HepG2 (cell line): ENCODE measurements around the gene ADARB1. TPM values are rescaled to one million over a fixed set of nuclear protein-coding genes. Genes with fewer than 3 reads are reported as not detected.

Source experiments
- ATAC-seq: fragments of 200-7000 bp; cut with Tn5 transposase; 3 replicates; pipeline ENCODE4 v1.9.1; 2020; ENCODE audit warnings: mild to moderate bottlenecking, moderate library complexity
- BruUV-seq: library from RNA; stranded (reverse); fragments of 400-500 nt; replicated peaks from 2 replicates; lab custom pipeline; 2021; lab: Mats Ljungman, UMichigan
- CTCF ChIA-PET: fragments of 300-600 bp; formaldehyde crosslinking; extraction: SDS; loops from one replicate; lab custom pipeline; 2021; ENCODE audit warnings: low total read pairs, inconsistent platforms, low intra/inter-chr PET ratio; lab: Yijun Ruan, JAX
- POLR2A ChIA-PET: fragments of 350-600 bp; sonication (Branson Sonifier 250); formaldehyde crosslinking; loops from one replicate; lab custom pipeline; 2020; ENCODE audit warnings: antibody characterized with exemption, inconsistent platforms; lab: Yijun Ruan, JAX
- DNase-seq: peaks from one replicate; pipeline ENCODE4 v3.0.0-alpha.2; 2015; ENCODE audit warnings: low spot score
- FAIRE-seq: peaks from 3 replicates; lab custom pipeline; 2011; peaks lifted over from hg19 to GRCh38; lab: Jason Lieb, UNC
- H2AFZ ChIP-seq: one replicate; pipeline ENCODE4 v1.6.1; 2011; ENCODE audit warnings: low read length, inconsistent platforms
- H3K27ac ChIP-seq: fragments of 300-600 bp; 3 replicates; pipeline ENCODE4 v1.8.0; 2011; ENCODE audit warnings: mixed run types, mild to moderate bottlenecking, mixed read lengths, low read length, inconsistent platforms; ENCODE audit not compliant: insufficient read depth; ENCODE audit errors: extremely low read length
- H3K27me3 ChIP-seq, 2 experiments: fragments of 200-600 bp in 1 of 2; 2 replicates in 1 of 2; 3 replicates in 1 of 2; pipeline versions ENCODE4 v1.6.0 to v1.8.0; 2011; ENCODE audit warnings: low read length in 2 of 2, mild to moderate bottlenecking in 2 of 2, moderate library complexity in 2 of 2, inconsistent platforms in 1 of 2; ENCODE audit not compliant: insufficient read depth in 2 of 2, control insufficient read depth in 1 of 2
- H3K36me3 ChIP-seq, 2 experiments: fragments of 200-600 bp in 1 of 2; replicated peaks in 1 of 2; 2 replicates in 1 of 2; 3 replicates in 1 of 2; pipeline versions ENCODE4 v1.5.1 to v1.8.0; 2011; ENCODE audit warnings: low read length in 2 of 2, inconsistent platforms in 1 of 2; ENCODE audit not compliant: insufficient read depth in 2 of 2, control insufficient read depth in 1 of 2
- H3K4me1 ChIP-seq: 2 replicates; pipeline ENCODE4 v1.5.1; 2012; ENCODE audit warnings: low read length, inconsistent platforms; ENCODE audit not compliant: insufficient read depth
- H3K4me2 ChIP-seq: 2 replicates; pipeline ENCODE4 v1.6.0; 2011; ENCODE audit warnings: low read depth, low read length, inconsistent platforms
- H3K4me3 ChIP-seq, 3 experiments: fragments of 200-600 bp in 1 of 3; sonication (generic), shearing (Covaris generic) in 1 of 3; replicated peaks in 1 of 3; 2 replicates each; pipeline ENCODE4 v1.5.1; 2011 to 2016; ENCODE audit warnings: low read length in 3 of 3, inconsistent platforms in 2 of 3, low read depth in 2 of 3, mild to moderate bottlenecking in 2 of 3, control low read depth in 1 of 3, mixed read lengths in 1 of 3; ENCODE audit not compliant: insufficient read depth in 1 of 3
- H3K79me2 ChIP-seq: one replicate; pipeline ENCODE4 v1.6.1; 2011; ENCODE audit warnings: low read length, inconsistent platforms; ENCODE audit not compliant: insufficient read depth
- H3K9ac ChIP-seq: 2 replicates; pipeline ENCODE4 v1.6.0; 2011; ENCODE audit warnings: mild to moderate bottlenecking, low read depth, low read length, inconsistent platforms; ENCODE audit not compliant: insufficient read depth
- H3K9me3 ChIP-seq: 2 replicates; pipeline ENCODE4 v1.5.1; 2012; ENCODE audit warnings: mild to moderate bottlenecking, low read length
- H4K20me1 ChIP-seq: 2 replicates; pipeline ENCODE4 v1.6.0; 2011; ENCODE audit warnings: inconsistent platforms, mild to moderate bottlenecking, low read length, moderate library complexity; ENCODE audit not compliant: insufficient read depth
- CHD2 ChIP-seq: IDR thresholded peaks from 2 replicates; pipeline ENCODE4 v1.6.1; 2011; ENCODE audit warnings: low read depth, low read length, improper control_type of control experiment
- ETV5 ChIP-seq: IDR thresholded peaks from 2 replicates; pipeline ENCODE4 v1.6.1; 2018; ENCODE audit warnings: missing biosample characterization, missing genetic modification reagents, inconsistent platforms, borderline replicate concordance
- ETV6 ChIP-seq: sonication (generic); formaldehyde crosslinking; conservative IDR thresholded peaks from 2 replicates; pipeline ENCODE4 v1.4.0; 2020; ENCODE audit warnings: missing genetic modification reagents
- GPN1 ChIP-seq: sonication (generic); formaldehyde crosslinking; IDR thresholded peaks from 2 replicates; pipeline ENCODE4 v1.5.1; 2020; ENCODE audit warnings: missing genetic modification reagents, borderline replicate concordance
- HHEX ChIP-seq: IDR thresholded peaks from 2 replicates; pipeline ENCODE4 v1.6.1; 2016; ENCODE audit warnings: control low read depth
- IRX3 ChIP-seq: sonication (generic); formaldehyde crosslinking; IDR thresholded peaks from 2 replicates; pipeline ENCODE4 v1.8.1; 2023; ENCODE audit warnings: mild to moderate bottlenecking, low read depth, missing genetic modification reagents, borderline replicate concordance
- KLF12 ChIP-seq: sonication (generic); formaldehyde crosslinking; IDR thresholded peaks from 2 replicates; pipeline ENCODE4 v1.4.0; 2020; ENCODE audit warnings: missing genetic modification reagents, borderline replicate concordance
- MAF1 ChIP-seq: sonication (generic); formaldehyde crosslinking; IDR thresholded peaks from 2 replicates; pipeline ENCODE4 v1.5.0; 2020; ENCODE audit warnings: missing genetic modification reagents, borderline replicate concordance
- PTBP1 ChIP-seq: fragments of 200-400 bp; formaldehyde crosslinking; IDR thresholded peaks from 2 replicates; pipeline ENCODE4 v1.6.1; 2018; ENCODE audit warnings: low read length, low read depth; ENCODE audit not compliant: poor library complexity, severe bottlenecking
- ZEB1 ChIP-seq: IDR thresholded peaks from 2 replicates; pipeline ENCODE4 v1.6.1; 2012; ENCODE audit warnings: mild to moderate bottlenecking, low read depth, inconsistent platforms; ENCODE audit not compliant: insufficient replicate concordance
- ZNF230 ChIP-seq: sonication (generic); formaldehyde crosslinking; IDR thresholded peaks from 2 replicates; pipeline ENCODE4 v1.4.0; 2020; ENCODE audit warnings: mild to moderate bottlenecking, missing genetic modification reagents
- ZNF432 ChIP-seq: sonication (generic); formaldehyde crosslinking; IDR thresholded peaks from 2 replicates; pipeline ENCODE4 v1.5.0; 2020; ENCODE audit warnings: missing genetic modification reagents, mild to moderate bottlenecking, borderline replicate concordance
- ZNF546 ChIP-seq: sonication (generic); formaldehyde crosslinking; conservative IDR thresholded peaks from 2 replicates; pipeline ENCODE4 v1.8.1; 2023; ENCODE audit warnings: mild to moderate bottlenecking, missing genetic modification reagents
- ZNF614 ChIP-seq: IDR thresholded peaks from 2 replicates; pipeline ENCODE4 v1.6.1; 2018; ENCODE audit warnings: missing biosample characterization, missing genetic modification reagents, inconsistent platforms, borderline replicate concordance
- ZNF782 ChIP-seq: sonication (generic); formaldehyde crosslinking; IDR thresholded peaks from 2 replicates; pipeline ENCODE4 v1.4.0; 2020; ENCODE audit warnings: missing genetic modification reagents, mild to moderate bottlenecking, borderline replicate concordance
- WGBS: methylation state at CpG from one replicate; pipeline ENCODE4 v1.1.6; 2017; ENCODE audit warnings: low lambda C conversion rate; 5-methylcytosine and 5-hydroxymethylcytosine counted together
- in situ Hi-C: cut with HindIII; loops from 2 replicates; pipeline ENCODE4 v1.10.0; 2017; ENCODE audit warnings: low pct_unique_long_range_greater_than_20kb; ENCODE audit not compliant: extremely low pct_ligation_motif_present
- intact Hi-C: fragments of 100-400 bp; cut with micrococcal nuclease; formaldehyde crosslinking; loops from one replicate; pipeline ENCODE4 v1.10.0; 2022; ENCODE audit not compliant: unreplicated experiment
- polyA plus RNA-seq, 8 experiments: library from polyadenylated mRNA; depleted of rRNA in 3 of 8; stranded (reverse) in 7 of 8; unstranded in 1 of 8; fragments of >200 nt; fragmentation: Illumina TruSeq in 4 of 8; extraction: Trizol in 4 of 8; gene quantifications; 2 replicates each; pipeline versions ENCODE4 v1.2.1 to v1.2.3, GENCODE V29; 2011 to 2016; ENCODE audit warnings: low read depth in 4 of 8, missing spikeins in 1 of 8, mixed read lengths in 1 of 8; ENCODE audit not compliant: insufficient read depth in 1 of 8
- total RNA-seq, 5 experiments: library from RNA; depleted of rRNA; stranded (reverse); fragments of >200 nt; fragmentation: Illumina TruSeq; extraction: Trizol; gene quantifications; 2 replicates each; pipeline ENCODE4 v1.2.3, GENCODE V29; 2016; ENCODE audit warnings: low read depth in 1 of 5
- TF ChIP-seq, protein P1 (sequence below): sonication (generic); formaldehyde crosslinking; IDR thresholded peaks from 2 replicates; pipeline ENCODE4 v1.8.0; 2022; ENCODE audit warnings: low read depth, missing genetic modification reagents
- TF ChIP-seq, protein P2 (sequence below): sonication (generic); formaldehyde crosslinking; IDR thresholded peaks from 2 replicates; pipeline ENCODE4 v1.4.0; 2020; ENCODE audit warnings: mild to moderate bottlenecking, missing genetic modification reagents
- TF ChIP-seq, protein P3 (sequence below): IDR thresholded peaks from 2 replicates; pipeline ENCODE4 v1.6.1; 2016; ENCODE audit warnings: missing compliant biosample characterization, missing genetic modification reagents, borderline replicate concordance

The ADARB1 gene
- total and polyA plus RNA-seq, 2 of the 13 experiments (the other 11 are each of a cell fraction or from before 2014, with no cell fraction given) = 6.6 to 10.0 TPM

DNA sequence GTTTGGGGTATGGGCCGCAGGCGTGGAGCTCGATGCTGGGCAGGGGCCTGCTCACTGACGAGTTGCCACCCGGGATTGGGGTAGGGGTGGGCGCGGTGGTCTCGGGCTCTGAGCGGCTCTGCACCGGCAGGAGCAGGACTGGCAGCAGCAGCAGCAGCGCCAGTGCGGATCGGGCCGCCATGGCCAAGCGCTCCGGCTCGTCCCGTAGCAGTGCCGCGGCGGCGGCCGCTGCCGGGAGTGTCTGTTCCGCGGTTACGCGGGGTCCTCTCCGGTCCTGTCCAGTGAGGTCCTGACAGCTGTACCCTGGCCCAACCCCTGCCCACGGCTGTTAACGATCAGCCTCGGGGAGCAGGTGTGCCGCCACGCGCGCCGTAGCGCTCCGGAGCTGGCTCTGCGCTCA is 26.5 kb downstream of the ADARB1 start:
- H3K4me1 ChIP-seq = no peaks in the 10 kb centered on the region
- no peak for FAIRE-seq
- DNase-seq = no peak
- H2AFZ ChIP-seq = no peak overlapping the region
- CTCF ChIA-PET = no interaction called here
- no peak overlapping the region for H3K27ac ChIP-seq
- ATAC-seq = no peak
- intact Hi-C loops (no loop called here), in situ Hi-C loops (no loop called here)
- H3K9me3 ChIP-seq = no peaks in the 10 kb centered on the region
- no peak overlapping the region for H3K4me2 ChIP-seq
- no peak overlapping the region for H3K4me3 ChIP-seq
- POLR2A ChIA-PET = no interaction called here
- no peaks in the 10 kb centered on the region; a peak in 2 of 5 replicates for H3K36me3 ChIP-seq
- 100% methylated on average over 4 of the region's 40 CpGs for WGBS
- BruUV-seq = no TSS peak
- TF ChIP-seq, protein P1, sequence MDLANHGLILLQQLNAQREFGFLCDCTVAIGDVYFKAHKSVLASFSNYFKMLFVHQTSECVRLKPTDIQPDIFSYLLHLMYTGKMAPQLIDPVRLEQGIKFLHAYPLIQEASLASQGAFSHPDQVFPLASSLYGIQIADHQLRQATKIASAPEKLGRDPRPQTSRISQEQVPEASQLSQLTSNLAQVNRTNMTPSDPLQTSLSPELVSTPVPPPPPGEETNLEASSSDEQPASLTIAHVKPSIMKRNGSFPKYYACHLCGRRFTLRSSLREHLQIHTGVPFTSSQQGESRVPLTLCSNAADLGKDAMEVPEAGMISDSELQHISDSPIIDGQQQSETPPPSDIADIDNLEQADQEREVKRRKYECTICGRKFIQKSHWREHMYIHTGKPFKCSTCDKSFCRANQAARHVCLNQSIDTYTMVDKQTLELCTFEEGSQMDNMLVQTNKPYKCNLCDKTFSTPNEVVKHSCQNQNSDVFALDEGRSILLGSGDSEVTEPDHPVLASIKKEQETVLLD (CRISPR knock-in tag) = no peak
- no peak for TF ChIP-seq GPN1
- TF ChIP-seq HHEX = no peak
- no peak for TF ChIP-seq CHD2
- TF ChIP-seq ZNF614 (CRISPR knock-in tag) = no peak
- no peak for TF ChIP-seq ETV5 (CRISPR knock-in tag)
- TF ChIP-seq, protein P2, sequence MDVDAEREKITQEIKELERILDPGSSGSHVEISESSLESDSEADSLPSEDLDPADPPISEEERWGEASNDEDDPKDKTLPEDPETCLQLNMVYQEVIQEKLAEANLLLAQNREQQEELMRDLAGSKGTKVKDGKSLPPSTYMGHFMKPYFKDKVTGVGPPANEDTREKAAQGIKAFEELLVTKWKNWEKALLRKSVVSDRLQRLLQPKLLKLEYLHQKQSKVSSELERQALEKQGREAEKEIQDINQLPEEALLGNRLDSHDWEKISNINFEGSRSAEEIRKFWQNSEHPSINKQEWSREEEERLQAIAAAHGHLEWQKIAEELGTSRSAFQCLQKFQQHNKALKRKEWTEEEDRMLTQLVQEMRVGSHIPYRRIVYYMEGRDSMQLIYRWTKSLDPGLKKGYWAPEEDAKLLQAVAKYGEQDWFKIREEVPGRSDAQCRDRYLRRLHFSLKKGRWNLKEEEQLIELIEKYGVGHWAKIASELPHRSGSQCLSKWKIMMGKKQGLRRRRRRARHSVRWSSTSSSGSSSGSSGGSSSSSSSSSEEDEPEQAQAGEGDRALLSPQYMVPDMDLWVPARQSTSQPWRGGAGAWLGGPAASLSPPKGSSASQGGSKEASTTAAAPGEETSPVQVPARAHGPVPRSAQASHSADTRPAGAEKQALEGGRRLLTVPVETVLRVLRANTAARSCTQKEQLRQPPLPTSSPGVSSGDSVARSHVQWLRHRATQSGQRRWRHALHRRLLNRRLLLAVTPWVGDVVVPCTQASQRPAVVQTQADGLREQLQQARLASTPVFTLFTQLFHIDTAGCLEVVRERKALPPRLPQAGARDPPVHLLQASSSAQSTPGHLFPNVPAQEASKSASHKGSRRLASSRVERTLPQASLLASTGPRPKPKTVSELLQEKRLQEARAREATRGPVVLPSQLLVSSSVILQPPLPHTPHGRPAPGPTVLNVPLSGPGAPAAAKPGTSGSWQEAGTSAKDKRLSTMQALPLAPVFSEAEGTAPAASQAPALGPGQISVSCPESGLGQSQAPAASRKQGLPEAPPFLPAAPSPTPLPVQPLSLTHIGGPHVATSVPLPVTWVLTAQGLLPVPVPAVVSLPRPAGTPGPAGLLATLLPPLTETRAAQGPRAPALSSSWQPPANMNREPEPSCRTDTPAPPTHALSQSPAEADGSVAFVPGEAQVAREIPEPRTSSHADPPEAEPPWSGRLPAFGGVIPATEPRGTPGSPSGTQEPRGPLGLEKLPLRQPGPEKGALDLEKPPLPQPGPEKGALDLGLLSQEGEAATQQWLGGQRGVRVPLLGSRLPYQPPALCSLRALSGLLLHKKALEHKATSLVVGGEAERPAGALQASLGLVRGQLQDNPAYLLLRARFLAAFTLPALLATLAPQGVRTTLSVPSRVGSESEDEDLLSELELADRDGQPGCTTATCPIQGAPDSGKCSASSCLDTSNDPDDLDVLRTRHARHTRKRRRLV = no peak
- TF ChIP-seq IRX3 (CRISPR knock-in tag) = no peak
- no peak for TF ChIP-seq KLF12 (CRISPR knock-in tag)
- TF ChIP-seq ETV6 (CRISPR knock-in tag) = no peak
- no peak for TF ChIP-seq PTBP1
- no peak for TF ChIP-seq ZEB1
- TF ChIP-seq, protein P3, sequence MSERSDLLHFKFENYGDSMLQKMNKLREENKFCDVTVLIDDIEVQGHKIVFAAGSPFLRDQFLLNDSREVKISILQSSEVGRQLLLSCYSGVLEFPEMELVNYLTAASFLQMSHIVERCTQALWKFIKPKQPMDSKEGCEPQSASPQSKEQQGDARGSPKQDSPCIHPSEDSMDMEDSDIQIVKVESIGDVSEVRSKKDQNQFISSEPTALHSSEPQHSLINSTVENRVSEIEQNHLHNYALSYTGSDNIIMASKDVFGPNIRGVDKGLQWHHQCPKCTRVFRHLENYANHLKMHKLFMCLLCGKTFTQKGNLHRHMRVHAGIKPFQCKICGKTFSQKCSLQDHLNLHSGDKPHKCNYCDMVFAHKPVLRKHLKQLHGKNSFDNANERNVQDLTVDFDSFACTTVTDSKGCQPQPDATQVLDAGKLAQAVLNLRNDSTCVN (CRISPR knock-in tag) = no peak
- no peak for TF ChIP-seq ZNF546
- no peak for TF ChIP-seq ZNF782 (CRISPR knock-in tag)
- TF ChIP-seq ZNF230 = no peak
- TF ChIP-seq MAF1 = no peak
- TF ChIP-seq ZNF432 (CRISPR knock-in tag) = no peak
- no peaks in the 10 kb centered on the region for H3K27me3 ChIP-seq
- no peaks in the 10 kb centered on the region for H3K79me2 ChIP-seq
- H3K9ac ChIP-seq = no peak overlapping the region
- no peaks in the 10 kb centered on the region for H4K20me1 ChIP-seq
